Measurements from ENCODE around the gene PLEKHM3.

PLEKHM3 gene

DNA sequence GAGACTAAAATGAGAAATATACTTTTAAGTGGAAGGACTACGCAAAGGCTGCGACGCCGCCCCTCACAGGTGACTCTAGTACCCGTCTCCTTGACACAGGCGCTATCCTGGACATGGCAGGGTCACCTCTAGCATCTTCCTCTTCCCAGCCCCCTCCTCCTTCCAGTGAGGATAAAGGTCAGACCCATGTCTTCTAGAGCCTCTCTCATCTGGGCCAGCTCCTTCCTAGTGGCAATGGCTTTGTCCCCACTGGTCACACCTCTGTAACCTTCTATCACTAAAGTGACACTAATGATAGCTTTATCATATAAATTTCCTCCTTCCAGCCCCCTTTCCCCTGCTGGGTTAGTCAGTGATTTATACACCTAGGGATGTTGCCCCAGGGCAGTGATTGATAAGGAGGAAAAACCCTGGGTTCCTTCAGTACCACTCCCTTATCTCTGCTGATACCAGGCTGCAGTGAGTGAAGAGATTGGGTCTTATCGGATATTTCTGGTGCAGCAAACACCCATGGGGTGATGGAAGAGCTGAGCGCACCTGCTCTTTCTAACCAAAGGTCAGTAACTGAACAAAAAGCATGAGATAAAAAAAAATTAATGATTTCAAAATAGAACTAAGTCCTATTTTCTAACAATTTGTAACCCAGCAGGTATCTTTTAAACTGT lies 193.6 kb downstream of the PLEKHM3 start (continued):
- TF ChIP-seq, protein P1, sequence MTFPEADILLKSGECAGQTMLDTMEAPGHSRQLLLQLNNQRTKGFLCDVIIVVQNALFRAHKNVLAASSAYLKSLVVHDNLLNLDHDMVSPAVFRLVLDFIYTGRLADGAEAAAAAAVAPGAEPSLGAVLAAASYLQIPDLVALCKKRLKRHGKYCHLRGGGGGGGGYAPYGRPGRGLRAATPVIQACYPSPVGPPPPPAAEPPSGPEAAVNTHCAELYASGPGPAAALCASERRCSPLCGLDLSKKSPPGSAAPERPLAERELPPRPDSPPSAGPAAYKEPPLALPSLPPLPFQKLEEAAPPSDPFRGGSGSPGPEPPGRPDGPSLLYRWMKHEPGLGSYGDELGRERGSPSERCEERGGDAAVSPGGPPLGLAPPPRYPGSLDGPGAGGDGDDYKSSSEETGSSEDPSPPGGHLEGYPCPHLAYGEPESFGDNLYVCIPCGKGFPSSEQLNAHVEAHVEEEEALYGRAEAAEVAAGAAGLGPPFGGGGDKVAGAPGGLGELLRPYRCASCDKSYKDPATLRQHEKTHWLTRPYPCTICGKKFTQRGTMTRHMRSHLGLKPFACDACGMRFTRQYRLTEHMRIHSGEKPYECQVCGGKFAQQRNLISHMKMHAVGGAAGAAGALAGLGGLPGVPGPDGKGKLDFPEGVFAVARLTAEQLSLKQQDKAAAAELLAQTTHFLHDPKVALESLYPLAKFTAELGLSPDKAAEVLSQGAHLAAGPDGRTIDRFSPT (tag by site-specific recombination; IDR thresholded peaks at IDR 0.05) = no peak
- TF ChIP-seq ZSCAN23 (tag by site-specific recombination; IDR thresholded peaks at IDR 0.05) = no peak

DNA sequence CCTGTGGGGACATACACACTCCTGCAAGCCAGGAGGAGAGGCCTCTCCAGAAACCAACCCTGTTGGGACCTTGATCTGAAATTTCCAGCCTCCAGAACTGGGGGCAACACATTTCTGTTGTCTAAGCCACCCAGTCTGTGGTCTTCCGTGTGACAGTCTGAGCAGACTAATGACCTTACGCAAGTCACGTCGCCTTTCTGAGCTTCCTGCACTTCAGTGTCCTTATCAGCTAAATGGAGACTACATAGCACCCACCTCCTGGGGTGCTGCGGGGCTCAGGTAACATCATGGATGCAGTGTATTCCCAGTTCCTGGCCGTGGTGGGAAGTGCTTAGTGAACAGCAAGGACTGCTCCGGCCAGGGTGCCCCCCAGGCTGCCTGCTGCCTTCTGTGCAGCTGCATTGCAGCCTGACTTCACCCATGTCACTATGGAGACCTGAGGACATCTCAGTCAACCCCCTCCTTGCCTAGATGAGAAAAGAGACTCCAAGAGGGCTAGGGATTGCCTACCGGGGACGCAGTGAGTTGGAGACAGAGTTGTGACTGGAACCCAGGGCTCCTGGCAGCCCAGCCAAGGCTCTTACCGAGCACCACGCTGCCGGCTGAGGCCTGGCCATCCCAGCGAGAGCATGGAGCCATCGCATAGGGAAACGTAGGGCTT lies 194.4 kb downstream of the PLEKHM3 start:
- Histone ChIP-seq H3K36me3 (ENCODE audit: control insufficient read depth in 2 of 2, insufficient read depth in 1 of 2, low read length in 2 of 2) (peaks cover 0 to 10% of the 10 kb centered on the region in 2 experiments; a peak in 1 of 3 replicates), H3K9me3 (ENCODE audit: control insufficient read depth, insufficient read depth, low read depth, low read length) (no peaks in the 10 kb centered on the region), H3K27ac (ENCODE audit: extremely low read depth, low read depth, low read length) (no peak overlapping the region), H3K4me1 (ENCODE audit: control insufficient read depth, insufficient read depth, low read length) (peaks cover 5% of the 10 kb centered on the region), H3K4me3 (ENCODE audit: low read depth, low read length) (no peak overlapping the region)
- ChIA-PET CTCF (no interaction called here), POLR2A (interaction anchor here (1.1 kb wide), 1 partner anchor 81 kb away, joined by 3 read pairs; no protein-coding TSS in a partner anchor)
- TF ChIP-seq ZIC2 (tag by site-specific recombination; IDR thresholded peaks at IDR 0.05) (peak; percentile 57; the same call in 1 of the 2 replicates), ZNF514 (tag by site-specific recombination; IDR thresholded peaks at IDR 0.05) (no peak)

DNA sequence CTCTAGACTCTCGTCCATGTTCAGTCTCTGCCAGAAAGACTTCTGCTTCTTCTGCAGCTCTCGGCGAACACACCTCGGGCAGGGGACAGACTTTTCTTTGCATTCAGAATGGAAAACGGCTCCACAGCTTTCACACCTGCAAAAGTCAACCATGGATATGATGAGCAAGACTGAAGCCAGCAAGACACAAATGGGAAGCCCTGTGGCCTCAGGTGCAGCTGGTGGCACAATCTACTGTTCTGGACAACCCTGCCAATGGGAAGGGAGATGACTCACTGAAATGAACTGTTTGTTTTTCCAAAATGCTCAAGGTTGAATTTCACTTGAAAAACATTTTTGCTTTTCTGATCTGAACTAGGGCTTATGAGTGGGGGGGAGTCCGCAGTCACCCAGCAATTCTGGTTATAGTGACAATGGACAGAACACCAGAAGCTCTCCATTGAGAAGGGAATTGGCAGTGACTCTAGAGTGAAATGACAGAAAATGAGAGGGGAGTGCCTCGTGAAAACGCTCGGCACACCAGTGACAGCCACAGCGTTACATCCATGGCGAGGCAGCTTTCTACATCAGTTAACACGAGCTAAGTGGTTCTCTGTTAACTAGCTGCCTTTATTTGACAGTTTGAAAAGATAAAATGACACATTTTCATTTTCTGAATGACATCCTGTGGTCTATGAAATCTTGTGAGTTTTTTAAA lies 196.8 kb downstream of the PLEKHM3 start:
- TF ChIP-seq ZNF600 (tag by site-specific recombination; IDR thresholded peaks at IDR 0.05) (peak; percentile 89), ZNF76 (tag by site-specific recombination; IDR thresholded peaks at IDR 0.05; ENCODE audit: borderline replicate concordance, low read depth) (no peak)
- ChIA-PET POLR2A (no interaction called here), CTCF (interaction anchor here (0.5 to 1.3 kb wide), 4 partner anchors 22 to 212 kb away, joined by 3 to 4 read pairs (median 3); no protein-coding TSS in a partner anchor)
- no peaks in the 10 kb centered on the region for H3K9me3 ChIP-seq (ENCODE audit: control insufficient read depth, insufficient read depth, low read depth, low read length)
- H3K4me1 ChIP-seq (ENCODE audit: control insufficient read depth, insufficient read depth, low read length) = peaks cover 5% of the 10 kb centered on the region
- no peak overlapping the region for H3K27ac ChIP-seq (ENCODE audit: extremely low read depth, low read depth, low read length)
- H3K36me3 ChIP-seq (ENCODE audit: control insufficient read depth in 2 of 2, insufficient read depth in 1 of 2, low read length in 2 of 2) = peaks cover 0 to 10% of the 10 kb centered on the region in 2 experiments; a peak in 1 of 3 replicates
- H3K4me3 ChIP-seq (ENCODE audit: low read depth, low read length) = no peak overlapping the region

DNA sequence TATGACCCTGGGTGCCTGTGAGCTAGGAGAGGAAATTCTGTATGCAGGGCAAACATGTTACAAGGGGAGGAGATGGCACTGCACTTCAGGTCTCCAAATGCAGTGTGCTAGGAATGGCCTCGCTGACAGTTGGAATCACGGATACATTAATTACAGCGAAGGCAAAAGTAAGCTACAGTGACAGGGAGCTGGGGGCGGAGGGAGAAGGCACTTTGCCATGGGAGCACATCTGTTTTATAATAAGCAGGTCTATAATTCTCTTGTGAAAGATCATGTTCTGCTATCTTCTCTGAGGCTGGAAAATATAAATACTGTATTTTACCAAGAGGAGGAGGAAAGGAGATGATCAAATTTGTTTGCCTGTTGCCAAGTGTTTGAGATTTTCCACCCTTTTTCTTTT lies 199.3 kb downstream of the PLEKHM3 start:
- Histone ChIP-seq H3K4me1 (ENCODE audit: control insufficient read depth, insufficient read depth, low read length) (peaks cover 5% of the 10 kb centered on the region), H3K9me3 (ENCODE audit: control insufficient read depth, insufficient read depth, low read depth, low read length) (no peaks in the 10 kb centered on the region), H3K36me3 (ENCODE audit: control insufficient read depth in 2 of 2, insufficient read depth in 1 of 2, low read length in 2 of 2) (peaks cover 0 to 10% of the 10 kb centered on the region in 2 experiments; a peak in 1 of 3 replicates), H3K4me3 (ENCODE audit: low read depth, low read length) (no peak overlapping the region), H3K27ac (ENCODE audit: extremely low read depth, low read depth, low read length) (no peak overlapping the region)
- POLR2A ChIA-PET = no interaction called here
- CTCF ChIA-PET = no interaction called here
- TF ChIP-seq ZNF394 (tag by site-specific recombination; IDR thresholded peaks at IDR 0.05; ENCODE audit: borderline replicate concordance) (no peak), OVOL3 (tag by site-specific recombination; IDR thresholded peaks at IDR 0.05) (no peak), ZBTB21 (tag by site-specific recombination; IDR thresholded peaks at IDR 0.05) (no peak), ZXDB (tag by site-specific recombination; IDR thresholded peaks at IDR 0.05) (no peak), ZNF335 (tag by site-specific recombination; conservative IDR thresholded peaks at IDR 0.05) (no peak), ZNF248 (tag by site-specific recombination; IDR thresholded peaks at IDR 0.05) (no peak)
- TF ChIP-seq, protein P2, sequence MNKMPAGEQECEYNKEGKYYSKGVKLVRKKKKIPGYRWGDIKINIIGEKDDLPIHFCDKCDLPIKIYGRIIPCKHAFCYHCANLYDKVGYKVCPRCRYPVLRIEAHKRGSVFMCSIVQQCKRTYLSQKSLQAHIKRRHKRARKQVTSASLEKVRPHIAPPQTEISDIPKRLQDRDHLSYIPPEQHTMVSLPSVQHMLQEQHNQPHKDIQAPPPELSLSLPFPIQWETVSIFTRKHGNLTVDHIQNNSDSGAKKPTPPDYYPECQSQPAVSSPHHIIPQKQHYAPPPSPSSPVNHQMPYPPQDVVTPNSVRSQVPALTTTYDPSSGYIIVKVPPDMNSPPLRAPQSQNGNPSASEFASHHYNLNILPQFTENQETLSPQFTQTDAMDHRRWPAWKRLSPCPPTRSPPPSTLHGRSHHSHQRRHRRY (tag by site-specific recombination; IDR thresholded peaks at IDR 0.05) = no peak
- TF ChIP-seq, protein P3, sequence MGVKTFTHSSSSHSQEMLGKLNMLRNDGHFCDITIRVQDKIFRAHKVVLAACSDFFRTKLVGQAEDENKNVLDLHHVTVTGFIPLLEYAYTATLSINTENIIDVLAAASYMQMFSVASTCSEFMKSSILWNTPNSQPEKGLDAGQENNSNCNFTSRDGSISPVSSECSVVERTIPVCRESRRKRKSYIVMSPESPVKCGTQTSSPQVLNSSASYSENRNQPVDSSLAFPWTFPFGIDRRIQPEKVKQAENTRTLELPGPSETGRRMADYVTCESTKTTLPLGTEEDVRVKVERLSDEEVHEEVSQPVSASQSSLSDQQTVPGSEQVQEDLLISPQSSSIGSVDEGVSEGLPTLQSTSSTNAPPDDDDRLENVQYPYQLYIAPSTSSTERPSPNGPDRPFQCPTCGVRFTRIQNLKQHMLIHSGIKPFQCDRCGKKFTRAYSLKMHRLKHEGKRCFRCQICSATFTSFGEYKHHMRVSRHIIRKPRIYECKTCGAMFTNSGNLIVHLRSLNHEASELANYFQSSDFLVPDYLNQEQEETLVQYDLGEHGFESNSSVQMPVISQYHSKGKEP (tag by site-specific recombination; IDR thresholded peaks at IDR 0.05) = no peak
- TF ChIP-seq, protein P4, sequence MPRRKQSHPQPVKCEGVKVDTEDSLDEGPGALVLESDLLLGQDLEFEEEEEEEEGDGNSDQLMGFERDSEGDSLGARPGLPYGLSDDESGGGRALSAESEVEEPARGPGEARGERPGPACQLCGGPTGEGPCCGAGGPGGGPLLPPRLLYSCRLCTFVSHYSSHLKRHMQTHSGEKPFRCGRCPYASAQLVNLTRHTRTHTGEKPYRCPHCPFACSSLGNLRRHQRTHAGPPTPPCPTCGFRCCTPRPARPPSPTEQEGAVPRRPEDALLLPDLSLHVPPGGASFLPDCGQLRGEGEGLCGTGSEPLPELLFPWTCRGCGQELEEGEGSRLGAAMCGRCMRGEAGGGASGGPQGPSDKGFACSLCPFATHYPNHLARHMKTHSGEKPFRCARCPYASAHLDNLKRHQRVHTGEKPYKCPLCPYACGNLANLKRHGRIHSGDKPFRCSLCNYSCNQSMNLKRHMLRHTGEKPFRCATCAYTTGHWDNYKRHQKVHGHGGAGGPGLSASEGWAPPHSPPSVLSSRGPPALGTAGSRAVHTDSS (tag by site-specific recombination; IDR thresholded peaks at IDR 0.05) = no peak
